HL-60/S4 (cell line): ENCODE results near the gene PTAR1.
"Not testable (repeated sequence)": the region's sequence is repeated elsewhere in the genome, so short reads cannot be mapped to it uniquely, and the experiment has no call there.

ENCODE experiments used
- in situ Hi-C: fragments of 300-500 bp; cut with MboI; formaldehyde crosslinking; loops from 2 replicates; pipeline ENCODE4 v1.14.3; 2022; ENCODE audit warnings: low sequenced_read_pairs

Gene PTAR1, protein sequence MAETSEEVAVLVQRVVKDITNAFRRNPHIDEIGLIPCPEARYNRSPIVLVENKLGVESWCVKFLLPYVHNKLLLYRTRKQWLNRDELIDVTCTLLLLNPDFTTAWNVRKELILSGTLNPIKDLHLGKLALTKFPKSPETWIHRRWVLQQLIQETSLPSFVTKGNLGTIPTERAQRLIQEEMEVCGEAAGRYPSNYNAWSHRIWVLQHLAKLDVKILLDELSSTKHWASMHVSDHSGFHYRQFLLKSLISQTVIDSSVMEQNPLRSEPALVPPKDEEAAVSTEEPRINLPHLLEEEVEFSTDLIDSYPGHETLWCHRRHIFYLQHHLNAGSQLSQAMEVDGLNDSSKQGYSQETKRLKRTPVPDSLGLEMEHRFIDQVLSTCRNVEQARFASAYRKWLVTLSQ

GRCh38 chr9:69759421-69760277 lies at the start of gene PTAR1:
Gene PTAR1, minus strand, starts transcription at chr9:69760011. Its CDS starts 73 bp downstream, at chr9:69759938.
- in situ Hi-C loops, result no loop called here

DNA sequence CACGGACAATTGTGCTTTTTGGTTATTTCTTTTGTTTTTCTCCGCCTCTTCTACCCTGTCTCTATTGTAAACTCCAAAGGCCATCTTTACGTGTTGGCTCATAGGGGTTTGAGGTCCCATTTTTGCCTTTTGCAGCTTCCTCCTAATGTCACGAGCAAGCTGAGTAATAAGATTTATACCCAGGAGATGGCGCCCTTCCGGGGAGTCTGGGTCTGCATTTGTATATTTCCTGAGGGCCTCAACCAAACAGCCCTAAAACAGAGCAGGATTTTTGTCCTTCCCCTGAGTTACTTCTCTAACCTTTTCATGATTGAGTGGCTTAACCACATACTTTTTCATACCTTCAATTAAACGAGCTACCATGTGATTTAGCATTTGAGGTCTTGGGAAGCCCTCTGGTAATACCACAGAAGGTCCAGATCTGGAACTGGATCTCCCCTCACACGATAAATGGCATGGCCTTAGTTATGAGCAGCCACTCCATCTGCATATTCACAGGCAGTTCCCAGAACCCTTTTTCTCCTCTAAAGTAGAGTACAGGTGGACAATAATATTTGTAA lies 49.6 kb upstream of the PTAR1 start:
- in situ Hi-C loops, result no loop called here

GRCh38 chr9:69806627-69807026 lies 46.8 kb upstream of the PTAR1 start:
- in situ Hi-C loops, result no loop called here

DNA sequence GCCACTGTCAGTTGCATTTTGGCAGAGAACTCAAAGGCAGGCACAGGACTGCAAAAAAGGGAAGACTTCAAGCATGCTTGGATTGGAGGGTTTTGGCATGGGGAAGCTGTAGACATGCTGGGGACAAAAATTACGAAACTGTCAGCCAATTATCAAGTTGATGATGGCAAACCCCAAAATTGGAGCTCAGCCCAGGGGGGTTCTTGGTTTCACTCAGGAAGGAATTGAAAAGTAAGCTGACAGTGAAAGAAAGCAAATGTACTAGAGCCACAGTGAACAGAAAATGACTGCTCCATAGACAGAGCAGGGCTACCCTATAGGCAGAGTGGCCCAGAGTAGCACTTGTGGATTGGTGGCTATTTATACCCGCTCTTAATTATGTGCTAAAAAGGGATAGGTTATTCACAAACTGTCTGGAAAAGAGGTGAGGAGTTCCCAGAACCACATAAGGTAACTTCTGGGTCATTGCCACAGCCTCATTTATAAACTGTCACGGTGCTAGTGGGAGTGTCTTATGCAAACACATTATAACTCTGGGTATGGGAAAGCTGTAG lies 46.2 kb upstream of the PTAR1 start:
- in situ Hi-C loops, result no loop called here

- in situ Hi-C loops, result no loop called here
Observed at GRCh38 chr9:69801989-69802388, 42.2 kb upstream of the PTAR1 start.

DNA sequence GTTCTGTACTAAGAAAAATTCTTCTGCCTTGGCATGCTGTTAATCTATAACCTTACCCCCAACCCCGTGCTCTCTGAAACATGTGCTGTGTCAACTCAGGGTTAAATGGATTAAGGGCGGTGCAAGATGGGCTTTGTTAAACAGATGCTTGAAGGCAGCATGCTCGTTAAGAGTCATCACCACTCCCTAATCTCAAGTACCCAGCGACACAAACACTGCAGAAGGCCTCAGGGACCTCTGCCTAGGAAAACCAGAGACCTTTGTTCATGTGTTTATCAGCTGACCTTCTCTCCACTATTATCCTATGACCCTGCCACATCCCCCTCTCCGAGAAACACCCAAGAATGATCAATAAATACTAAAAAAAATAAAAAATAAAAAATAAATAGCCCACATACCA lies 40.2 kb upstream of the PTAR1 start:
- in situ Hi-C loops, result not testable (repeated sequence)

GRCh38 chr9:69799521-69799920 lies 39.7 kb upstream of the PTAR1 start:
- in situ Hi-C loops, result not testable (repeated sequence)

DNA sequence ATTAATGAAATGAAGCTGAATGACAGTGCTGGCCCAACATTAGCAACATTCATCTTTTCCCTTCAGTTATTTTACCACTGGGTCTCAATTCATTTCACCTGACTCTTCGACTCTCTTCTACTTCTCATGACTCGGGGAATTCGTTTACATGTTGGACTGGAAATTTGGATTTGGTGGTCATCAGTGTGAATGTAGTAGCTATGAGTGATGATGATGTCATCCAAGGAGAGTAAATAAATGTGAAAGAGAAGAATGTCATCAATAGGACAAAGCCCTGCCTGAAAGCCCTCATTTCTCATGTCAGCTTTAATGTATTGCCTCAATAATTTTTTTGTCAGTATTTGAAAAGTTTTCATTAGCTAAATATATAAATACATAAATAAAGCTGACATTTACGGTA lies 38.9 kb upstream of the PTAR1 start:
- in situ Hi-C loops, result no loop called here

DNA sequence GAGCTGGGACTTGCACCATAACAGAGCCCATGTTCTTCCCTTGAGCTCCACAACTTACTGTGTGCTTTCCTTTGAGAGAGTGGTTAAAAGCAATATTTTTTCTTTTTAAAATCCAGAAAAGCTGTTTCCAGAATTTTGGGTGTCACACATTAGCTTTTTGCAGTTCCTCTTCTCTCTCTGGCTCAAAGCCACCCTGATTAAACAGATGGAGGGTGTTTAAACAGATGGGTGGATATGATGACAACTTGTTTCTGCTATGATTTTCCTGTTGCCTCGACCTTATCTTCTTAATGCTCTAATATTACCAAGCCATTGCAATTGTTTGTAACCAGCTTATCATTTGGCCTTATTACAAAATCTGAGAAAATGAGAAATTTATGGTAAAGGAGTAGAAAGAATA lies 37.9 kb upstream of the PTAR1 start:
- in situ Hi-C loops, result no loop called here

DNA sequence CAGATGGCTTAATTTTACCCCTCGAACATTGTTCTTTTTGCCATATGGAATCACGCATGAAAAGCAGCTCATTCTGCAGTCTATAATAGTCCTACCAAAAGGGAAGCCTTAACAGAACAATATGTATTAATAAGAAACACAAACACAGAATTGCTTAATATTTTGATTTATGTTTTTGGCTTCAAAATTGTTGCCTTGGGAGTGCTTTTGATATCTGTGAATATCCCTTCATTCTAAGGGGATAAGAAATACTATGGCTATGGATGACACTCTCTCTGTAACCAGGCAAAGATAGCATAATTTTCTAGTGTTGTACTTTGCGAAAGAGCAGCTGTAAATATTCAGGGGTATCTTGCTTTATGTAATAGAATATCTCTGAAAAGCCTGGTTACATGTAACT lies 34.5 kb upstream of the PTAR1 start:
- in situ Hi-C loops, result no loop called here

DNA sequence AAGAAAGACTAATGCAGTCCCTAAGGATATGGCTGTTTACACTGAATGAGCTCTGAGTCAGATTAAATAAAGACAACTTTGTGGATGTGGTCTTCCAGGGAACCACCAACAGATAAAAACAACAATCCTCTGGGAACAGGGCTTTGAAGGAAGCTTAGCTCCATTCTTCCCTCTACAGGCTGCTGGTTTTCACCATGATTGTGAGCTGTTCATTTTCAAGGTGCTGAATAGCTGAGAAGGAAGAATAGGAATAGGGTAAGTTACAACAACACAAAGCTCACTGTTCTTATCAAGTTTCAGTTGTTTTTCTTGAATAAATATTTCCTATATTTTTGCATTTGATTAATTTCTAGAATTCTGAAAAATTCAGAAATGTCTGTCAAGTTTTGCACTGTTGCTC lies 25.9 kb upstream of the PTAR1 start:
- in situ Hi-C loops, result no loop called here

- in situ Hi-C loops, result no loop called here
Observed at GRCh38 chr9:69773258-69773657, 13.4 kb upstream of the PTAR1 start.

GRCh38 chr9:69771775-69772418 lies 12.1 kb upstream of the PTAR1 start:
- in situ Hi-C loops, result no loop called here

DNA sequence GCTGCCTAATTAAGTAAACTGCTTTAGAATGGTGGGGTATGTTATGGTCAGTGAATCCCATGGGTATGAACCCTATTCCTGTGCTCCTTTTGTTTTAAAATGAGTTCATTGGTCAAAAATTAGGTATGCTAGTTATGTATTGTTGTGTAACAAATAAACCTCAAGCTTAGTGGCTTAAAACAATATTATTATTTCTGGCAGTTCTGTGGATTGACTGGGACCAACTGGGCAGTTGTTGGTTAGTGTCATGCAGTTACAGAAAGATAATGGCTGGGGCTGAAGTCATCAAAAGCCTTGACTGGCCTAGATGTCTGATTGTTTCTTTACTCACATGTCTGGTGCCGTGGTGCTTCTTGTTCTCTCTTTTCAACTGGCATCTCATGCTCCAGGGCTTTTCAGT lies 8.9 kb upstream of the PTAR1 start:
- in situ Hi-C loops, result no loop called here

- in situ Hi-C loops, result no loop called here
Observed at GRCh38 chr9:69768101-69768500, 8.3 kb upstream of the PTAR1 start.

DNA sequence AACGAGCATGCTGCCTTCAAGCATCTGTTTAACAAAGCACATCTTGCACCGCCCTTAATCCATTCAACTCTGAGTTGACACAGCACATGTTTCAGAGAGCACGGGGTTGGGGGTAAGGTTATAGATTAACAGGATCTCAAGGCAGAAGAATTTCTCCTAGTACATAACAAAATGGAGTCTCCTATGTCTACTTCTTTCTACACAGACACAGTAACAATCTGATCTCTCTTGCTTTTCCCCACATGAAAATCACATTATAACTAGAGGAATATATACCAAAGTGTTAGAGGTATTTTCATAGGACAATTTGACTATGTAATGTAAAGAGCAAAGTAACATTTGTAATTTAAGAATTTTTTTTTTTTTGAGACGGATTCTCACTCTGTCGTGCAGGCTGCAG lies 4.1 kb upstream of the PTAR1 start:
- in situ Hi-C loops, result not testable (repeated sequence)

DNA sequence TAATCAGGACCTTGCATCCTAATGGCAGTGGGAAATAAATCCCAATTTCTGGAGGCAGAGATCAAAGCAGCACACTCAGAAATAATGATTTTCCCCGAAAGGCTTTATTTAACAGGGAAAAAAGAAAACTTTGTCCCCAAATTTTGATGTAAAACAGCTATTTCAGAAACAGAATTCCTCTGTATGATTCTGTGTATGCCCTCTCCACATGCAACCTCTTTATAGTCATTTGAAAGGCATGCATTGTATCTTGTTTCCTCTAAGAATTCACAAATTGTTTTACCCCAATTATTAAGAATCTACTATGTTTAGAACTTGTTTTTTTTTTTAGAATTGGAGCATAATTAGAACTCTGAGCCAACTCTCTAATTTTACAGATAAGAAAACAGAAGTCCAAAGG lies 2.7 kb upstream of the PTAR1 start:
- in situ Hi-C loops, result no loop called here

DNA sequence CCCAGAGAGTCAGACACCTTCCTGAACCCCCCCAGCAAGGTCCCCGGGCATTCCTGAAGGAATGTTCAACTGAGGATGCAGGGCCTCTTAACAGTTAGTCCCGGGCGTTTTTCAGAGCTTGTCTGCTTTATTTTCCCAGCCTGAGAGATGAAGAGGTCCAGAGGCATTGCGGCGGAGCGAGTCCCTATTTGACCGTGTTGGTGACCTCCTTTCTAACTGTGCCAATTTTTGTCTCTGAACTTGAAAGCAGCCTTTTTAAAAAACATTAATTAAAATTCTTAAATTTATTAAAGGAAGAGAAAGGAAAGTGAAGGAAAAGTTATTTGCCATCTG lies 433 bp upstream of the PTAR1 start:
- in situ Hi-C loops, result no loop called here

- in situ Hi-C loops, result no loop called here
Observed at GRCh38 chr9:69759021-69759420, 790 bp downstream of the PTAR1 start.

GRCh38 chr9:69757996-69758675 lies 1.7 kb downstream of the PTAR1 start:
- in situ Hi-C loops, result no loop called here

DNA sequence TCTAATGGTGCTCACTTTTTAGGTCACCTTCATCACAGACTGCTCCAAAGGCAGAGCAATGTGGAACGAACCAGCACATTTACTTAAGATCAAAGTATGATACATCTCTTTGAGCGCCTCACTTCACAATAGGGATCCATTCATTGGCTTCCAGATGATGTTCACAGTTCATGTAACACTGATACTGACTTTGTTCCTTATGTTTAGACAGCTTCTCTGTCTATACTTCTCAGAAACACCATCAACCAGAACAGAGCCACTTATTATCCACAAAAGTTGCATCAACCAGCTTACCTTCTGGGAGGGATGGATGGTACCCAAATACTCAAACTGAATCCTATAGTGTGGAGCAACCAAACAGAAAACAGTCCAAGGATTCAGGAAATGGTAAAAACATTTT lies 4.6 kb downstream of the PTAR1 start:
- in situ Hi-C loops, result no loop called here
